ENCODE measurements around the gene CPLX1. TPM values are rescaled to one million over a fixed set of nuclear protein-coding genes. Genes with fewer than 3 reads are reported as not detected.
"Not testable (repeated sequence)": the region's sequence is repeated elsewhere in the genome, so short reads cannot be mapped to it uniquely, and the experiment has no call there.

CPLX1 gene
- total RNA-seq, 1 donor from 2014 or later: 3.1 TPM

DNA sequence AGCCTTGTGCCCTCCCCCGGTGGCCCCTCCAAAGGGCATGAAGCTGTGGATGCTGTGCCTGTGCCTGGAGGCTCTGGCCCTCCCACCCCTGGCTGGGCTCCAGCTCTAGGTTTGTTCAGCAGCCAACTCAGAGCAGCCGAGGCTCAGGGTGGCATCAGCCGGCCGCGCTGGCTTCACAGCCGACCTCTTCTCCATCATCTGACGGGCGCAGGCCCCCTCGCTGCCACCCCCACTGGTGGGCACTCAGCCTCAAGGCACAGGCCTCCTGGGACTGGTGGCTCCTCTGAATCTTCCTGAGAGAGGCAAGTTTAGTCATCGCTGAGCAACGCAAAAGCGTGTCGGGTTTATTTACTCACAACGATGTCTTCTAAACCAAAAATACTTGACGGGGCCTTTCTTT, 74.3 kb downstream of the CPLX1 start:
- DNase-seq (ENCODE audit: missing footprints) (no peak), ATAC-seq (peak; percentile 15)
- intact Hi-C loops (cut with DNase I): no loop called here

DNA sequence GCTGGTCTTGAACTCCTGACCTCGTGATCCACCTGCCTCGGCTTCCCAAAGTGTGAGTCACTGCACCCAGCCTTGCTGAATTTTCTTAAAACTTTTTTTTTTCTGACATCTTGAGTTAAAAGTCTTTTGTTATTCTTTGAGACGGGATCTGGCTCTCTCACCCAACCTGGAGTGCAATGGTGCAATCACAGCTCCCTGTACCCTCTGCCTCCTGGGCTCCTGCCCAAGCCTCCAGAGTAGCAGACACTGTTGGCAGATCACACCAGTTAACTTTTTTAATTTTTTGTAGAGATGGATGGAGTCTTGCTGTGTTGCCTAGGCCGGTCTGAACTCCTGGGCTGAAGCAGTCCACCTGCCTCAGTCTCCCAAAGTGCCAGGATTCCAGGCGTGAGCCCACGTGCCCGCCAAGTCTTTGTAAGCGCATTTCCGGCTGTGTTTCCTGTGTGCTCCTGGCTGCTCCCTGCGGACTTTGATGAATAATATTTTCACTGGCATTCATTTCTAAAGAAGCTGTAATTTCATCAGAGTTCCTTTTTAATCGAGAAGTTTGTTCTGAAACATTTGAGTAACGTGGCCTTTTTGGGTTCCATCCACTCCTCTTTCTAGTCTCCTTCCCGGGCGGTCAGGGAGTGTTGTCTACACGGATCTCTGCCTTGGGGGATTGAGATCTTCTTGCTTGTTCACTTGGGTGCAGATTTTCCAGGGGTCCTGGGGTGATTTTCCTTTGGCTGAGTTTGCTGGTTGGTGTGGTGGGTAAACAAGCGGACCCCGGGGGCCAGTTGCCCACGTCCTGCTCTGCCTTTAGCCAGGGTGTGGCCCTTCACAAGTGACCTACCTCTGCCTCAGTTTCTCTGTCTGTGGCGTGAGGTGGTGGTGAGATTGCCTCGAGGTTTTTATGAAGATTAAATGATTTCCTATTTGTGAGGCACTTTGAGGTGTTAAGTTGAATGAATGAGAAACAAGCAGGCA, 75.9 kb downstream of the CPLX1 start:
- peak; percentile 45 for ATAC-seq
- intact Hi-C loops (cut with DNase I): no loop called here
- no peak for DNase-seq (ENCODE audit: missing footprints)

DNA sequence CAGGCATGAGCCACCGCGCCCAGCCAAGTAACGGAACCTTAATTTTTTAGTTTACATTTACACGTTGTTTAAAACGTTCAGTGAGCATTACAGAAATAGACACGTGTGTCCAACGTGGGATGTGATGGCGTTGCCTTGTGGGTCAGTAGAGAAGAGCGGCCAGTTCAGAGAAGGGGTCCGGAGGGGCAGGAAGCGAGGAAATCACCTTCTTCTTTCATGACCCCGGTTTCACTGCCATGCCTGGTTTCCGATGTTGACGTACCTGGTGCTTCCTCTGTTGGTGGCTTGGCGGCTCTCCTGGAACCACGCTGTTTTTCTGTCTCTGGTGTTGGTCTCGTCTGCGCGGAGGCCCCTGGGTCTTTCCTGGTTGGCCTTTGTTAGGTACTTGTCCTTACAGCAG, 77.5 kb downstream of the CPLX1 start:
- DNase-seq (ENCODE audit: missing footprints) (no peak), ATAC-seq (no peak)
- intact Hi-C loops (cut with DNase I): no loop called here

DNA sequence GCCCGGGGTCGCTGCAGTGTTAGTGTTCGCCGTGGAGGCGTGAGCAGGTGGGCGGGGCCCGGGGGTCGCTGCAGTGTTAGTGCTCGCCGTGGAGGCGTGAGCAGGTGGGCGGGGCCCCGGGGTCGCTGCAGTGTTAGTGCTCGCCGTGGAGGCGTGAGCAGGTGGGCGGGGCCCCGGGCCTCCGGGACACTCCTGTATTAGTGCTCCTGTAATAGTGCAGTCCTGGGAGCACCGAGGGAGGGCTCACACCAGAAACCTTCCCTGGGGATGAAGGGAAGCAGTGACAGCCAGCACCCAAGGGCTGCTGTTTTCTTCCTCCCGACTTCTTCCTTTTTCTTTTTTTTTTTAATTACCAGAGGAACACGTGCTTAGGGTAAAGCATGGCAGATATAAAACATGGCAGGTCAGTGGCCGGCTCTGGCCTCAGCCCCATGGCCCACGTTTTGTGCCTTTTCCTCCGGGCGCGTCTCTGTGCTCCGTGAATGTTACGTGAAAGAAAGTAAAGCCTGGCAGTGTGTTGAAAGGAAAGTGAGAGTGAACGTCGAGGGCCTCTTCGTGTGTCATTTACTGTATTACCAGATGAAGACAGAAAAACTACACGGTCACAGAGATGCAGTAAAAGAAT, 78.3 kb downstream of the CPLX1 start:
- no peak for ATAC-seq
- DNase-seq (ENCODE audit: missing footprints): no peak
- intact Hi-C loops (cut with DNase I): no loop called here

DNA sequence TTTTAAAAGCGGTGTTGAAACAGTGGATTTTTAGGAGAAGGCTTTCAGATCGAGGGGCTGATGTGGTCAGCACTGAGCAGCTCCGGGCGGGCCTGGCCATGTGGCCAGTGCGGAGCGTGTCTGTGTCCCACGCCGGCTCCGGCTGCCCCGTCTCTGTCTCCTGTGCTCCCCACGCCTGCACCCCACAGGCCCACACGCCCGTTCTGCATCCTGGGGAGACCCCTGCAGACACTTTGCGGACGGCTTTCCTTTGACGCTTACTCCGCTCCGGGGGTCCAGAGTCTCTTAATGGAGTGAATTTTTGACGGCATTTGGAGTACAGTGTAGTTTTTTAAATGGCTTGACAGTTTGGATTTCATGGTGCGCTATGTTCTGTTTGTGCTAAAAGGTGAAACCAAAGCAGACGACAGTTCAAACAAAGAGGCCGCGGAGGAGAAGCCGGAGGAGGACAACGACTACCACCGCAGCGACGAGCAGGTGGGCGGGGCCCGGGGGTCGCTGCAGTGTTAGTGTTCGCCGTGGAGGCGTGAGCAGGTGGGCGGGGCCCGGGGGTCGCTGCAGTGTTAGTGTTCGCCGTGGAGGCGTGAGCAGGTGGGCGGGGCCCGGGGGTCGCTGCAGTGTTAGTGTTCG, 81.6 kb downstream of the CPLX1 start:
- ATAC-seq (no peak), DNase-seq (ENCODE audit: missing footprints) (no peak)
- intact Hi-C loops (cut with DNase I): loop anchor here (5.0 kb wide), 1 partner anchor 243 kb away; the partner anchor contains the start of gene IDUA

DNA sequence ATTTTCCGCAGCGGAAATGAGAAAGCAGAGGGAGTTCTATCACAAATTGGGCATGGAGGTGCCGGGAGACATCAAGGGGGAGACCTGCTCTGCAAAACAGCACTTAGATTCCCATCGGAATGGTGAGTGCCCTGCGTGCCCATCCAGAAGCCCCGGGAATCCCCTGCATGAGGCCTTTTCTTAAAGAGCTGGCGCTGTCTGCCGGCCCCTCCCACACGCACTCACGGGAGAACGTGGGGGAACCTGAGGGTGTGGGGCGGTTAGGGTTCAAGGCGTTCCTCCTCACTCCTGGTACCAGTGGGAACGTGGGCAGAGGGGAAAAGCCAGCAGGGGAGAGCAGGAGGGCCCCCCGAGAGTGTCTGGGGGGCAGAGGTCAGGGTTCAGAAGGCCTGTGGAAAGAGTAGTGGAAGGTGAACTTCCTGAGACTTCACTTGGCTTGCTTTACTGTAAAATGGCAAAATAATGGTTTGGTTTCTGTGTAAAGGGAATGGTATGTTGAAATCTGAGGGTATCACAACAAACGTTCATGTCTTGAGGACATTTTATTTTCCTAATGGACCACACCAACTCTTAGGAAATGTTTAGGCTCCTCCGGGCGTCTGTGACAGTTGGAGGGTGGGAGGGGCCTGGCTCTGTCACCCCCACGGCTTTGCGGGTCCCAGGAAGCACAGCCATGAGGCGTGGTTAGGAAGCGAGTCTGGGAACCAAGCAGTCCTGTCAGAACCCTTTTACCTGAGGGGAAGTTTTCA, 82.3 kb downstream of the CPLX1 start:
- ATAC-seq: no peak

DNA sequence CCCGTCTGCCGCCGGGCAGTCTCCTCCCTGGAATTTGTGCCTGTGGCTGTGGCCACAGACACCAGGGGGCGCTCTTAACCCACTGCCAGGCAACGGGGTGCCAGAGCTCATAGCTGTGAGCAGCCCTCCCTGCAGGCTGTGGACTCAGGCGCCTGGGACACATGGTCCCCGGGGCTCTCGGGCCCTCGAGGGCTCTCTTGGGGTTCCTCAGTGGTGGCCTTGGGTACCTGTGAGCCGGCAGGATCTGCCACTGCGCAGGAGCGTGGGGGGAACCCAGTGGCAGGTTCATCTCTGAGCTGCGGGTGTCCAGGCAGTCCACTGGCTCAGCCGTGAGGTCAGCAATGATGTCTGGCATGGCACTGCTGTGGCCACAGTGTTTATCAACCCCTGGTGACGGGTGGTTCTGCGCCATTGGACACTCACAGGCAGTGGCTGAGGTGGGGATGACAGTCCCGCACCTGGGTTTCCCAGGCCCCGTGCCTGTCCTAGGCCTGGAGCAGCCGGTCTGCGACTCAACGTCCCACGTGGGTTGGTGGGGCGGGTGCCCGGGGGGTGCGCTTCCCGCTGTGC, 83.1 kb downstream of the CPLX1 start:
- peak; percentile 85 for ATAC-seq
- intact Hi-C loops (cut with DNase I): loop anchor here (5.0 kb wide), 1 partner anchor 244 kb away; the partner anchor contains the start of gene IDUA
- DNase-seq (ENCODE audit: missing footprints): peak; percentile 84

More for the DNA sequence above, 82.3 kb downstream of the CPLX1 start:
- intact Hi-C loops (cut with DNase I): loop anchor here (5.0 kb wide), 1 partner anchor 244 kb away; the partner anchor contains the start of gene IDUA
- peak; percentile 64 for DNase-seq (ENCODE audit: missing footprints)

DNA sequence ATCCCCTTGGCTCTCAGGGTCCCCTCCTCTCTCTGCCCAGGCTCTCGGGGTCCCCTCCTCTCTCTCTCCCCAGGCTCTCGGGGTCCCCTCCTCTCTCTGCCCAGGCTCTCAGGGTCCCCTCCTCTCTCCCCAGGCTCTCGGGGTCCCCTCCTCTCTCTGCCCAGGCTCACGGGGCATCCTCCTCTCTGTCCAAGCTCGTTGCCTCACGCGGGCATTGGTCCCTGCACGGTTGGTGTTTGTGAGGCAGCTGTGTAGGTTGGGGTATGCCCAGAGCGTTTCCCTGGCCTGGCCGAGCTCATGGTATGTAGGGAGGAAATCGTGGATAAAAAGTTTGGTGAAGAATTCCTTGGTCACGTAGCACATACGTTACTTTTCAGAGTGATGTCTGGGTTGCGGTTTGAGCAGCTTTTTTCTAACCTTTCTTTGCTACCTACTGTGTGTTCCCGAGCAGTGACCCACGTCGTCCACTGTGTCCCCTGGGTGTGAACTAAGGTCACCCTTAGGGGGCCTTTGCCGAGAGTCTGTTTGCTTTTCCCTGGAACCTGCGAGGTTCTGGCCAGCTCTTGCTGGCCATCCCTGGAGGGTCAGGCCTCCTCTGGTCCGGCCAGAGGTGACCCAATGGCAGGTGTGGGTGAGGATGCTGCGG, 83.7 kb downstream of the CPLX1 start:
- DNase-seq (ENCODE audit: missing footprints) (no peak), ATAC-seq (no peak)
- intact Hi-C loops (cut with DNase I): loop anchor here (5.0 kb wide), 1 partner anchor 245 kb away; the partner anchor contains the start of gene IDUA

DNA sequence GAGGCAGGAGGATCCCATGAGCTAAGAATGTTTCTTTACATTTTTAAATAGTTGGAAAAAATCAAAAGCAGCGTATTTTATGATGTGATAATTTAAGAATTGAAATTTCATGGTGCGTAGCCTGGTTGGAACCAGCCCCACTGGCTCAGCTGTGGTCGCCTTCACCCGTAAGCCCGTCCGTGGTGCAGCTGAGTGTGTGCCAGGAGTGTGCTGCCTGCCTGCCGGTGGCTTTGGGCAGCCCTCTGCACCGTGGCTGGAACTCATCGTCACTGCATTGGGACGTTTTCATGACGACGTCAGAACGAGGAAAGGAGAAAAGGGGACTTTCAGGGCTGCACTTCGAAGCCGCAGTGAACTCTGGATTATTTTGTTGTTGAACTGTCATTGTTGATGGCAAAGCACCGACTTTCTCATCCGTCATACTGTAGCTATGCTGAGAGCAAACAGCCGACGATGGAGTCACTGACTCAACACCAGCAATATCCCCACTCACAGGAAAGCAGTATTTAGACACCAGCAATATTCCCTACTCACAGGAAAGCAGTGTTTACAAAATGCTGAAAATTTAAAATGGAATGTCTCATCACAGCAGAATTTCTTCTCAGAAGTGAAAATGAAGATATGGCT, 85.2 kb downstream of the CPLX1 start:
- DNase-seq (ENCODE audit: missing footprints) (no peak), ATAC-seq (no peak)
- intact Hi-C loops (cut with DNase I): loop anchor here (5.0 kb wide), 1 partner anchor 247 kb away; the partner anchor contains the start of gene IDUA

DNA sequence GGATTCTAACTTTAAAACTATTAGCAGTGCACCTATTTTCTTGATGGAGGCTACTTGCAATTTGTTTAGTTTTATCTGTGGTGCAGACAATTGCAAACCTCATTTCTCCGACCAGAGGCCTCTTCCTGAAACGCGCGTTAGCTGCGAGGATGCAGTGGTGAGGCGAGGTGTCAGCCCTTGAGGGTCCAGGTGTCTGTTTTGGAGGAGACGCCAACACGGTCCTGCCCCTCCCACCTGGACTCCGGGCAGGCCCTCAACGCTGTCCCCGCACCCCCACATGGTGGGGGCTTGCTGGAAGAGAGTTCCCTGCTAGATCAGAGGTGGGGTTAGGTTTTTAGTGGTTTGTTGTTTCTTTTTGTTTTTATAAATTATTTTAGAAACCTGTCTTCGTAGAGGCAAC, 85.9 kb downstream of the CPLX1 start:
- intact Hi-C loops (cut with DNase I): loop anchor here (5.0 kb wide), 1 partner anchor 247 kb away; the partner anchor contains the start of gene IDUA
- no peak for ATAC-seq
- DNase-seq (ENCODE audit: missing footprints): no peak

DNA sequence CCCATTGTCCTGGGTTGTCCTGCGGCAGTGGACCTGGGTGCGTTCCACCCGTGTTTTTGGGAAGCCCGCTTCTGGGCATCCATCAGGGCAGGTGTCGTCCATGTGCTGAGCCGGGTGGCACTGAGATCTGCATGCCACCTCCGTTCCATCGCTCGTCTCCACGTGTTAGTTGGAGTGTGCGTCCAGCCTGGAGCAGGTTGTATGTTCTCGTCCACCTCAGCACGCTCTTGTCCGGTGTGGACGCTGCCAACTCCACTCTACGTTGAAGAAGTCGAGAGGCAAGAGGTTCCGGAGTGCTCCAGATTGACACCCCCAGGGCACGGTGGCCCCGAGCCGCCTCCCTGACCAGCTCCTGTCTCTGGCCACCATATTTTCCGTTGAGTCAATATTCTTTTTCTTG, 86.4 kb downstream of the CPLX1 start:
- intact Hi-C loops (cut with DNase I): no loop called here
- no peak for ATAC-seq
- no peak for DNase-seq (ENCODE audit: missing footprints)

DNA sequence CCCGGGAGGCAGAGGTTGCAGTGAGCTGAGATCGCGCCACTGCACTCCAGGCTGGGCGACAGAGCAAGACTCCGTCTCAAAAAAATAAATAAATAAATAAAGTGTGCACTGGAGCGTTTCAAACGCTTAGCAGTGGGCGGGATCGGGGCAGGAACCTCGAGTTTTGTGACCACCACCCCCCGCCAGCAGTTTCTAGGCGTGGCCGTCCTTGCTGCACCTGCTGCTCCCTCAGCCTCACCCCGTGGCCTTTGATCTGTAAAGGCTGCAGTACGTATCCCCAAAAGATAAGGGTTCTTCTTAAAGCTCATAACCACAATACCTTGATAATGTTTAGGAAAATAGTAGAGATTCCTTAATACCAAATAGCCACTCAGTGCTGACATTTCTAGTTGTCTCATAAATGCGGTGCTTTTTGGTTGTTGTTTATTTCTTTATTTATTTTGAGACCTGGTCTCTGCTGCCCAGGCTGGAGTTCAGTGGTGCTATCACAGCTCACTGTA, 87.1 kb downstream of the CPLX1 start:
- DNase-seq (ENCODE audit: missing footprints) (no peak), ATAC-seq (no peak)
- intact Hi-C loops (cut with DNase I): no loop called here

DNA sequence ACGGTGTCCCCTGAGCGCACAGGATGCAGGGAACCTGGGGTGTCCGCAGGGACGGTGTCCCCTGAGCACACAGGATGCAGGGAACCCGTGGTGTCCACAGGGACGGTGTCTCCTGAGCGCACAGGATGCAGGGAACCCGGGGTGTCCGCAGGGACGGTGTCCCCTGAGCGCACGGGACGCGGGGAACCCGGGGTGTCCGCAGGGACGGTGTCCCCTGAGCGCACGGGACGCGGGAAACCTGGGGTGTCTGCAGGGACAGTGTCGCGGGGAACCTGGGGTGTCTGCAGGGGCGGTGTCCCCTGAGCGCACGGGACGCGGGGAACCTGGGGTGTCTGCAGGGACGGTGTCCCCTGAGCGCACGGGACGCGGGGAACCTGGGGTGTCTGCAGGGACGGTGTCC, 89.4 kb downstream of the CPLX1 start:
- intact Hi-C loops (cut with DNase I); DNase-seq (ENCODE audit: missing footprints); ATAC-seq: not testable (repeated sequence)

DNA sequence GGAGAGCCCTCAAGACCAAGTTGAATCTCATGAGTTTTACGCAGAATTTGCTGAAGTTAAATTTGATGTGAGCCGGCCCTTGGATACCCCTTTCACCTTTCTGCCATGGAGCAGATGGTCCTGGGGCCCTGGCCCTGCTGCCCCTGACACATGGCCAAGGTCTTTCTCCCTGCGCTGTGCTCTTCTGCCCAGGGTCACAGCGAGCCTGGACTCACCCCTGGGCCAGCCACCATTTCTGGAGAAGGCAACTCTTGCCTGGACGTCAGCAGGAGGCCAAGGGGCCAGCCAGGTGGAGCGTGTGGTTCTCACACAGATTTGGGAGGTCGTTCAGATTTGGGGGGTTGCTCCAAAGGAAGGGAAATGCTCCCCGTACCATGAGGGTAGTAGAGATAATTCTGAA, 90.3 kb downstream of the CPLX1 start:
- no peak for ATAC-seq
- no peak for DNase-seq (ENCODE audit: missing footprints)
- intact Hi-C loops (cut with DNase I): no loop called here

All from Right ventricle myocardium inferior (tissue), 1 donor.